ENCODE measurements around the gene PRDM2.

- TF ChIP-seq TAF1 (IDR thresholded peaks at IDR 0.05; ENCODE audit: borderline replicate concordance, low read depth, low read length) (no peak), RFX5 (IDR thresholded peaks at IDR 0.05; ENCODE audit: low read length) (no peak), RCOR1 (IDR thresholded peaks at IDR 0.05; ENCODE audit: low read length) (no peak), YY1 (IDR thresholded peaks at IDR 0.05; ENCODE audit: low read depth) (no peak), TEAD4 (IDR thresholded peaks at IDR 0.05; ENCODE audit: borderline replicate concordance, insufficient read depth) (no peak), CTCF (IDR thresholded peaks at IDR 0.05) (no peak), MAX (IDR thresholded peaks at IDR 0.05; ENCODE audit: low read depth) (no peak), REST (IDR thresholded peaks at IDR 0.05; ENCODE audit: low read depth, low read length) (no peak), RAD21 (IDR thresholded peaks at IDR 0.05; ENCODE audit: low read length) (no peak), USF2 (IDR thresholded peaks at IDR 0.05; ENCODE audit: borderline replicate concordance, low read depth, low read length) (no peak), EP300 (IDR thresholded peaks at IDR 0.05; ENCODE audit: borderline replicate concordance in 1 of 2, low read depth in 1 of 2, low read length in 1 of 2) (no peak), GATA2 (CRISPR knock-in tag; IDR thresholded peaks at IDR 0.05) (no peak)
Measured at GRCh38 chr1:13699510-13699909, 478 bp upstream of the PRDM2 start.
